Activated CD8-positive, alpha-beta memory T cell treated with anti-CD3 and anti-CD28 coated beads for 24 hours (primary cell): ENCODE measurements around the gene MRPS34.
"Not testable (repeated sequence)": the region's sequence is repeated elsewhere in the genome, so short reads cannot be mapped to it uniquely, and the experiment has no call there.

ENCODE experiments used
- DNase-seq: peaks from one replicate; pipeline ENCODE4 v3.0.0-alpha.2; 2020

MRPS34 gene

GRCh38 chr16:1772908-1773702 lies at the start of gene MRPS34:
TSS of gene MRPS34 (minus strand) at chr16:1773134. CDS start at chr16:1773119, 15 bp downstream.
- peak; percentile 92 for DNase-seq

- DNase-seq: no peak
These were observed 49.1 kb upstream of the MRPS34 start for GRCh38 chr16:1821861-1822611.

GRCh38 chr16:1820946-1821290 lies 48.0 kb upstream of the MRPS34 start:
- DNase-seq: no peak

GRCh38 chr16:1820096-1820945 lies 47.4 kb upstream of the MRPS34 start:
- no peak for DNase-seq

- DNase-seq: no peak
These were observed 46.7 kb upstream of the MRPS34 start for GRCh38 chr16:1819611-1820010.

GRCh38 chr16:1818873-1819525 lies 46.1 kb upstream of the MRPS34 start:
- DNase-seq: no peak

GRCh38 chr16:1818204-1818872 lies 45.4 kb upstream of the MRPS34 start:
- no peak for DNase-seq

- no peak for DNase-seq
These were observed 44.8 kb upstream of the MRPS34 start for GRCh38 chr16:1817716-1818115.

- no peak for DNase-seq
These were observed 44.3 kb upstream of the MRPS34 start for GRCh38 chr16:1817276-1817589.

- DNase-seq: no peak
These were observed 43.7 kb upstream of the MRPS34 start for GRCh38 chr16:1816396-1817275.

GRCh38 chr16:1815461-1815860 lies 42.5 kb upstream of the MRPS34 start:
- no peak for DNase-seq

- no peak for DNase-seq
These were observed 39.8 kb upstream of the MRPS34 start for GRCh38 chr16:1812732-1813163.

GRCh38 chr16:1810536-1810935 lies 37.6 kb upstream of the MRPS34 start:
- no peak for DNase-seq

- DNase-seq: no peak
These were observed 37.2 kb upstream of the MRPS34 start for GRCh38 chr16:1810106-1810505.

GRCh38 chr16:1809281-1809801 lies 36.4 kb upstream of the MRPS34 start:
- no peak for DNase-seq

- DNase-seq: no peak
These were observed 35.8 kb upstream of the MRPS34 start for GRCh38 chr16:1808691-1809090.

- no peak for DNase-seq
These were observed 34.7 kb upstream of the MRPS34 start for GRCh38 chr16:1807626-1808025.

GRCh38 chr16:1800701-1801100 lies 27.8 kb upstream of the MRPS34 start:
- DNase-seq: no peak

GRCh38 chr16:1799263-1799662 lies 26.3 kb upstream of the MRPS34 start:
- DNase-seq: not testable (repeated sequence)

GRCh38 chr16:1794908-1795666 lies 22.2 kb upstream of the MRPS34 start:
- no peak for DNase-seq
